SW 1271 (cell line): ENCODE results near the gene DNPH1.

Experiments
- DNase-seq, 2 experiments: peaks; one replicate each; lab custom pipeline; 2025; lab: John Stamatoyannopoulos, UW

The DNPH1 gene

GRCh38 chr6:43243664-43244321 is 14.5 kb upstream of the DNPH1 start:
- DNase-seq, result no peak

- DNase-seq, result no peak
Measured at GRCh38 chr6:43242908-43243663, 13.8 kb upstream of the DNPH1 start, which contains the start of gene TTBK1. TSS of gene TTBK1 (plus strand) at chr6:43243481. CDS start at chr6:43246661, 3,180 bp downstream.

- DNase-seq, result no peak
Measured at GRCh38 chr6:43241446-43241845, 12.2 kb upstream of the DNPH1 start.

GRCh38 chr6:43240950-43241349 is 11.7 kb upstream of the DNPH1 start:
- DNase-seq, result no peak

- no peak for DNase-seq
Measured at GRCh38 chr6:43239054-43239453, 9.8 kb upstream of the DNPH1 start.

- DNase-seq, result no peak
Measured at GRCh38 chr6:43235841-43236240, 6.6 kb upstream of the DNPH1 start.

GRCh38 chr6:43231735-43232450 is 2.6 kb upstream of the DNPH1 start:
- DNase-seq, result no peak

GRCh38 chr6:43231053-43231452 is 1.8 kb upstream of the DNPH1 start:
- DNase-seq, result no peak

GRCh38 chr6:43229803-43230620 is 731 bp upstream of the DNPH1 start:
- DNase-seq, result no peak

- no peak for DNase-seq
Measured at GRCh38 chr6:43226192-43226851, 3.0 kb downstream of the DNPH1 start.

GRCh38 chr6:43223175-43223574 is 6.1 kb downstream of the DNPH1 start:
- no peak for DNase-seq

GRCh38 chr6:43222418-43223059 is 6.7 kb downstream of the DNPH1 start:
- no peak for DNase-seq

- no peak for DNase-seq
Measured at GRCh38 chr6:43221046-43221972, 8.0 kb downstream of the DNPH1 start.

- no peak for DNase-seq
Measured at GRCh38 chr6:43220439-43220951, 8.8 kb downstream of the DNPH1 start.

GRCh38 chr6:43219814-43220213 is 9.5 kb downstream of the DNPH1 start:
- DNase-seq, result no peak

- DNase-seq, result no peak
Measured at GRCh38 chr6:43219119-43219518, 10.2 kb downstream of the DNPH1 start.

GRCh38 chr6:43217351-43217750 is 11.9 kb downstream of the DNPH1 start:
- DNase-seq, result no peak

- DNase-seq, result no peak
Measured at GRCh38 chr6:43216200-43216599, 13.1 kb downstream of the DNPH1 start.

GRCh38 chr6:43215066-43215465 is 14.2 kb downstream of the DNPH1 start:
- no peak for DNase-seq

GRCh38 chr6:43213431-43213830 is 15.8 kb downstream of the DNPH1 start:
- no peak for DNase-seq
